Measurements from ENCODE around the gene MRLN.

MRLN gene

GRCh38 chr10:59700709-59701108, 52.5 kb downstream of the MRLN start:
- Histone ChIP-seq H3K4me3 (ENCODE audit: insufficient read depth, low read length, poor library complexity, severe bottlenecking) (no peak overlapping the region), H3K9me2 (replicated peaks; ENCODE audit: insufficient read depth, low read length) (no peaks in the 10 kb centered on the region), H3K9me3 (ENCODE audit: insufficient read depth, low read length) (no peaks in the 10 kb centered on the region), H3F3A (ENCODE audit: insufficient read depth) (no peaks in the 10 kb centered on the region), H3K27ac (ENCODE audit: low read depth, low read length) (no peak overlapping the region), H4K20me1 (ENCODE audit: low read depth, low read length) (no peaks in the 10 kb centered on the region), H3K79me2 (ENCODE audit: insufficient read depth, low read length) (no peaks in the 10 kb centered on the region), H3K4me2 (ENCODE audit: low read depth, low read length, poor library complexity, severe bottlenecking) (no peak overlapping the region), H3K27me3 (ENCODE audit: low read length) (no peaks in the 10 kb centered on the region), H3K9ac (ENCODE audit: low read length) (no peak overlapping the region), H2AFZ (ENCODE audit: low read depth, low read length, severe bottlenecking) (no peak overlapping the region), H3K36me3 (ENCODE audit: low read length) (no peaks in the 10 kb centered on the region)
- TF ChIP-seq CTCF (IDR thresholded peaks at IDR 0.05; ENCODE audit: insufficient read depth, low read length, poor library complexity, severe bottlenecking) (no peak), EZH2phosphoT487 (conservative IDR thresholded peaks at IDR 0.05; ENCODE audit: low read length) (no peak)

GRCh38 chr10:59698326-59698725, 54.9 kb downstream of the MRLN start:
- Histone ChIP-seq H3K9ac (ENCODE audit: low read length) (no peak overlapping the region), H3K79me2 (ENCODE audit: insufficient read depth, low read length) (no peaks in the 10 kb centered on the region), H3K4me3 (ENCODE audit: insufficient read depth, low read length, poor library complexity, severe bottlenecking) (no peak overlapping the region), H3K27ac (ENCODE audit: low read depth, low read length) (no peak overlapping the region), H3F3A (ENCODE audit: insufficient read depth) (no peaks in the 10 kb centered on the region), H3K4me2 (ENCODE audit: low read depth, low read length, poor library complexity, severe bottlenecking) (no peak overlapping the region), H3K27me3 (ENCODE audit: low read length) (no peaks in the 10 kb centered on the region), H3K9me2 (replicated peaks; ENCODE audit: insufficient read depth, low read length) (no peaks in the 10 kb centered on the region), H3K9me3 (ENCODE audit: insufficient read depth, low read length) (no peaks in the 10 kb centered on the region), H2AFZ (ENCODE audit: low read depth, low read length, severe bottlenecking) (no peak overlapping the region), H3K36me3 (ENCODE audit: low read length) (no peaks in the 10 kb centered on the region), H4K20me1 (ENCODE audit: low read depth, low read length) (no peaks in the 10 kb centered on the region)
- TF ChIP-seq CTCF (IDR thresholded peaks at IDR 0.05; ENCODE audit: insufficient read depth, low read length, poor library complexity, severe bottlenecking): no peak
- TF ChIP-seq EZH2phosphoT487 (conservative IDR thresholded peaks at IDR 0.05; ENCODE audit: low read length): no peak

- Histone ChIP-seq H4K20me1 (ENCODE audit: low read depth, low read length) (no peaks in the 10 kb centered on the region), H3K36me3 (ENCODE audit: low read length) (no peaks in the 10 kb centered on the region), H3K4me3 (ENCODE audit: insufficient read depth, low read length, poor library complexity, severe bottlenecking) (no peak overlapping the region), H3K9me3 (ENCODE audit: insufficient read depth, low read length) (no peaks in the 10 kb centered on the region), H3K9ac (ENCODE audit: low read length) (no peak overlapping the region), H3K79me2 (ENCODE audit: insufficient read depth, low read length) (no peaks in the 10 kb centered on the region), H3F3A (ENCODE audit: insufficient read depth) (no peaks in the 10 kb centered on the region), H2AFZ (ENCODE audit: low read depth, low read length, severe bottlenecking) (no peak overlapping the region), H3K9me2 (replicated peaks; ENCODE audit: insufficient read depth, low read length) (no peaks in the 10 kb centered on the region), H3K27ac (ENCODE audit: low read depth, low read length) (no peak overlapping the region), H3K27me3 (ENCODE audit: low read length) (no peaks in the 10 kb centered on the region), H3K4me2 (ENCODE audit: low read depth, low read length, poor library complexity, severe bottlenecking) (no peak overlapping the region)
- TF ChIP-seq CTCF (IDR thresholded peaks at IDR 0.05; ENCODE audit: insufficient read depth, low read length, poor library complexity, severe bottlenecking) (no peak), EZH2phosphoT487 (conservative IDR thresholded peaks at IDR 0.05; ENCODE audit: low read length) (no peak)
These were observed 57.6 kb downstream of the MRLN start for GRCh38 chr10:59695637-59696036.
